HG02623 (cell line): Measurements from ENCODE around the gene AGBL3.

Source experiments
- ATAC-seq: cut with Tn5 transposase; IDR thresholded peaks from one replicate; pipeline ENCODE4 v1.9.1; 2021; ENCODE audit warnings: moderate library complexity; ENCODE audit not compliant: unreplicated experiment

AGBL3 gene

DNA sequence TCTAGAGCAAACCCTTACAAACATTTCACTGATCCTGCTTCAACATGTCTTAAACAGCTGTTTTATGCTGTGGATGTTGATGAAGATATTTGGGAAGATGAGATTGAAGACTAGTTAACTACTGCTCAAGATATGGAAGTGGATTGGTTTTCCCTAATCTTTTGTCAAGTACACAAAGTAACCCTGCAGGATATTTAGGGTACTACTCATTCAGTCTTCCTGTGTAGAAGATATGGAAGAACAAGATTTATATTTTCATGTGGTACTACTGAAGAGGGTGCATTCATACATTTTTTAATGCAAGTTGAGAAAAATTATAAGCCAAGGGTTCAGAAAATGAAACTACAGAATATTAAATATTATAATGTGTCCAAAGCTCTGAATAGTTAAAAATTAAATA is 143.3 kb downstream of the AGBL3 start:
- ATAC-seq: no peak

DNA sequence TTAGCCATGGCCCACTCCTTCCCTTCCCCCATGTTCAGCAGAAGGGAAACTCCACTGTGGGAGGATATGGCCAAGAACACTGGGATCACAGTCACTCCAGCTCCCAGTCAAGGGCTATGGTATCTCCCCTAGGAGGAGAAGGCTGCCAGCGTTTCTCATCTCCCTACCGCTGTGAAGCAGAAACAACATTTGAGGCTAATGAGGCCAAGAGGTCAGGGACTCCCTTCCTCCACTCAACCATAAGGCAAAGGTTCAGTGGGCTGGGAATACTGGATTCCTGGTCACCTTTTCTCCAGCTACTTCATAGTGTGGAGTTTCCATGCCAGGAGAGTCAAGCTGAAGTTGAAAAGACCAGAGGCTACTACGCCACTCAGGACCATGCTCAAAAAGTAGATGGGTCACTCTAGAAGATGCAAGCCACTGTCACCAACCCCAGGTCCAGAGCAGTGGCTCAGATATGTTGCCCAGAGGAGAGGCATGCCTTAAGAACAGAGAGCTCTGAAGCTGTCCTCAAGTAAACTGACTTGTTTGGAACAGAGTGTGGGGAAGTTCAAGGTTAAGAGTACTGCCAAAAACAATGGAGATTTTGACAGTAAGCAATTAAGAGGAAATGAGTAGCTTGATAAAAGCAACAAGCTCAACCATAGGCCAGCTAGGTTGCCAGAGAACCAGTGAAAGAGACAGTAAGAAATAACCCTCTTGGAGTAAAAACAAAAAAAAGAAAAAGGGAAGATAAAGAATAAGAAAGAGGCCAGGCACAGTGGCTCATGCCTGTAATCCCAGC is 157.8 kb downstream of the AGBL3 start:
- ATAC-seq: no peak

DNA sequence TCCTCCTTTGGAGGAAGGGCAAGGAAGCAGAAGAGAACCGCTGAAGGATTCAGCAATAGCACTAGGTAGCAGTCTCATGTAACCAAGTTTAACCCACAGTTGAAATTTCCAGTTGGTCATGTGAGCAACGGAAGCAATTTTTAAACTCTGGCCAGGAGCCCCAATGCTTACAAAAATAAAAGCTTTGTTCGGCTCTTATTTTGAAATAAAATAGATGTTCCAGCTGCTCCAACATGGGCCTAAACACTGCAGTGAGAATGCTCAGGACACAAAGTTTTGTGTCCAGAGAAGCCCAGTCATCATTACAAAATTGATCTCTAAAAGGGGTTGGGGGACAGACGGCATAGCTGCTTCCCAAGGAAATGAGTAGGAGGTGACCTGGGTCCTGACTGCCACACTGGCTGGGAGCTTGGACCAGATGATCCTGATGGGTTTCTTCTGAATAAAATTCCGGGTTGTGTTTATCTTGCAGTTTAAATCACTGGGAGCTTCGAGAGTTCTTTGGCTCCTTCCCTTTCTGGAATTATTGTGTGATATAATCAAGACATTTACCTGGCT is 161.1 kb downstream of the AGBL3 start:
- no peak for ATAC-seq

DNA sequence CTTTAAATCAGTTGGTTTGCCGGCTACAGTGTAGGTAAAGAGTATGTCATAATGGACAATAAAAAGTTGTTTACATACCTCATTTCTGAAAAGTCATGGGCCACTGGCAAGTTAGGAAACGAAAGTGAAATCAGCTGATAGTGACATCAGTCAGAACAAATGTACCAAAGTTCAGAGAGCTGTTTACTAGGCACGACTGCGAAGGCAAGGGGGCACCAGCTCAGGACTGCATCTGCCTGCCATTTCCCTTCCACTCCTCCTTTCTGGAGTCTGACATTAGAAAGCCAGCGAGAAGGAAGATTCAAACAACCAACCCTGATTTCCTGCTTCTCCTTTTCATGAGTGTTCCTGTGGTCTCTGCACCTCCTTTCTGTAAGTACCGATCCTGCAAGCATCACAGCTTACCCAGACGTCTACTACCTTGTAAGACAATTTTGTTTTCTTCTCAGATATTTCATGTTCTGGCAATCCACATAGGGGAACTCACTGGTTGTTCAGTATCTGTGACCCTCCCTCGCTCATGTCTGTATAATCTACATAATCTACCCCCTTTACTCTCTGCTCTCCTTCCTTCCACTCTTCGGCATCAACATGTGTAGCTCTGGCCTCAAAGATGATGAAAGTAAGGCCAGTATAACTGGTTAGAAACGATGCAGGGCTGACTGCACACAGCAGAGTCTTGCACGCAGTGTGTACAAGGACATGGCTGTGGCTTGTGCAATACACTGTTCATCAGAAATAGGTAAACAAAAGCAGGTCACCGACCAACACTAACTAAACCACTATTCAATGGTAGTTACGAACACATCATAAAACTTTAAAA is 161.8 kb downstream of the AGBL3 start, which contains the start of gene TMEM140:
TSS of gene TMEM140 (plus strand) at position 174 of the 823 bp plus-strand sequence. CDS start 16,370 bp downstream, outside the sequence.
- ATAC-seq: peak; percentile 61

DNA sequence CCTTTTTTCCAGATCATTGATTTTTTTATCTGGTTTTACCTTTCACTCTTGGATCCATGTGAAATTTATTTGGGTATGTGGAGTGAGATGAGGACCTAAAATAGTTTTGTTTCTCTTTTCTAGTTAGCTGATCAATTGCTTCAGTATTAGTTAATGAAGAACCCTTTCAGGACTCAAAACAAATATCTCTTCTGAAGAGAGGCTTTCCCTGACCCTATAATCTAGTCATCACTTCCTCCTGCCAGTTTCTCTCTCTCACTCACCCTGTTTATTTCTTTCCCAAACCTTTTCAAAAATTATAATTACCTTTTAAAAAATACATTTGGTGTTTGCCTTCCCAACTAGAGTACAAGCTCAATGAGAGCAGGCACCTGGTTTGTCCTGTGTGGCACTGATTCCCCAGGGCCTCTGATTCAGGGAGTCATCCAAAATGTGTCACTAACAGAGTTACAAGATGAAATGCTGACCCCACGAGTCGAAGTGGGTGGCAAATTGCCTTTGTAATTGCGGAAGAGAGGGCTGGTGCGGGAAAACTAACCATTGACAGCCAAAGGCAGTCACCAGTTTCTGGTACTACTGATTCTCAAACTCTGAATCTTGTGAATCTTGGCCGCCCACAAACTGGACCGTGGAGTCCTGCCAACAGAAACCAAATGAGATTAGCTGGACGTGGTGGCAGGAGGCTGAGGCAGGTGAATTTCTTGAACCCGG is 163.9 kb downstream of the AGBL3 start:
- ATAC-seq: no peak

- no peak for ATAC-seq
These were observed 164.8 kb downstream of the AGBL3 start for GRCh38 chr7:135151132-135151531.

DNA sequence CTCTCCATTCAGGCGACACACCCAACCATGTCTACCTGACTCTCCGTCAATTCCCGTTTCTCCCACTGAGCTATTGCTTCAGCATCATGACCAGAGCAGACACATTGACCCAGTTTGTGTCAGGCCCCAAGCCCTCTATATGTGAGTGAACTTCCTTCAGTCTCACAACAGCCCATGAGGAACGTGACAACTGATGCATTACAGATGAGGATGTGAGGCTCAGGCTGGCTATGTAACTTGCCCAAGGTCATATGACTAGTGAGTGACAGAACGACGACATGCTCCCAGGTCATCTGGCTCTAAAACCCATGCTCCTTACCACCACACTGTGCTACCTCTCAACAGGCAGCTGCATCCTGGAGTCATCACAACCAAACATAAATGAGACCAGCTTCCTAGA is 165.2 kb downstream of the AGBL3 start:
- ATAC-seq: no peak

DNA sequence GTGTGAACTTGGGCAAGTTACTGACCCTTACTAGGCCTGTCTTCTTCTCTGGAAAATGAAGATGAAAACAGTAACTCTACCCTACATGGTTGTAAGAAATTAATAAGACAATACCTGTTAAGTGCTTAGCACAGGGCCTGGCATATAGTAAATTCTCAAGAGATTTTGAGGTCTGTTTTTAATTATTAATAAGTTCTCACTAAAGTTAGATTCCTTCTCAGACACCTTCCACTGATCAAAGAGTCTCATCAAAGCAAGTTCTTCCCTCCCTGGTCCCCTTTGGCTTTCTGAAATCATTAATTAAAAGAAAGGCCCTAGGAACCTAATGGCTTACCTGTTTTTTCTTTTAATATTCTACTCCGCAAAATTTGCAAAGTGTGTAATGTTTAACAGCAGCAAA is 166.1 kb downstream of the AGBL3 start:
- ATAC-seq: no peak

- ATAC-seq: no peak
These were observed 168.4 kb downstream of the AGBL3 start for GRCh38 chr7:135154734-135155133.

DNA sequence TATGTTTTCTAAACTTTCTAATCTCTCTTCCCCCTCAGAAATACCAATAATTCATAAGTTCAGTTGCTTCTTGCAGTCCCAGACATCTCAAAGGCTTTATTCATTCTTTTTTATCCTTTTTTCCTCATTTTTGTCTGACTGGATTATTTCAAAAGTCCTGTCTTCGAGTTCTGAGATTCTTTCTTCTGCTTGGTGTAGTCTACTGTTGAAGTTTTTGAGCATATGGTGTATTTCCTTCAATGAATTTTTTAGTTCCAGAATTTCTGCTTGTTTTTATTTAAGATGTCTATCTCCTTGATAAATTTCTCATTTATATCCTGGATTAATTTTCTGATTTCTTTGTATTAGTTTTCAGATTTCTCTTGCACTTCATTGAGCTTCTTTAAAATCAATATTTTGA is 170.0 kb downstream of the AGBL3 start:
- no peak for ATAC-seq

GRCh38 chr7:135158141-135158655 is 171.9 kb downstream of the AGBL3 start:
- no peak for ATAC-seq

GRCh38 chr7:135158874-135159273 is 172.6 kb downstream of the AGBL3 start:
- ATAC-seq: no peak

DNA sequence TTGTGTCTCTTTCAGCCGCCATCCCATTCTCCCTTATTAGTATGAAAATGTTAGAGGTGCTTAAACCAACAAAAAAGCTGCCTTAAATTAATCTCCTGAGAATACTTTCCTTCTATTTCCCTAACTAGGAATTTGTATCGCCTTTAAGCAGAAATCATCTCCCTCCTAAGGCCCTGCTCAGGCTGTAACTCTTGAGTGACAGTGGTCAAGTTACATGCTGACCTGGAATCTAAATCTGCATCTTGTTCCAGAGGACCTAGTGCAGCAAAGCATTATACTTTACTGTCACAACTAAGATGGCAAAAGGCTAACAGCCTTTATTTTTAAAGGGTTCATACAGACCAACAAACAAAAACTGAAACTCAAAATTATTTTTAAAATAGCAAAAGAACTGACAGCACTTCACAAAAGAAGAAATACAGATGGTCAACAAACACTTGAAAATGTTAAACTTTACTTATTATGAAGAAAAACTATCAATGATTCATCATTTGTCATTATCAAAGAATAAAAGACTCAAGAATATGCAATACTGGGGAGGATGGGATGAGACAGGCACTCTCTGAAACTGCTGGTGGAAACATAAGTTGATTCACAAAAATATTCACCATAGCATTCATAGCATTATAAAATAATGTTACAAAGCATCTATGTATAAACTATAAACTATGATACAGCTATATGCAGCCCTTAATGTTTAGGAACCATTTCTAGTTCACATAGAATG is 173.2 kb downstream of the AGBL3 start:
- no peak for ATAC-seq

DNA sequence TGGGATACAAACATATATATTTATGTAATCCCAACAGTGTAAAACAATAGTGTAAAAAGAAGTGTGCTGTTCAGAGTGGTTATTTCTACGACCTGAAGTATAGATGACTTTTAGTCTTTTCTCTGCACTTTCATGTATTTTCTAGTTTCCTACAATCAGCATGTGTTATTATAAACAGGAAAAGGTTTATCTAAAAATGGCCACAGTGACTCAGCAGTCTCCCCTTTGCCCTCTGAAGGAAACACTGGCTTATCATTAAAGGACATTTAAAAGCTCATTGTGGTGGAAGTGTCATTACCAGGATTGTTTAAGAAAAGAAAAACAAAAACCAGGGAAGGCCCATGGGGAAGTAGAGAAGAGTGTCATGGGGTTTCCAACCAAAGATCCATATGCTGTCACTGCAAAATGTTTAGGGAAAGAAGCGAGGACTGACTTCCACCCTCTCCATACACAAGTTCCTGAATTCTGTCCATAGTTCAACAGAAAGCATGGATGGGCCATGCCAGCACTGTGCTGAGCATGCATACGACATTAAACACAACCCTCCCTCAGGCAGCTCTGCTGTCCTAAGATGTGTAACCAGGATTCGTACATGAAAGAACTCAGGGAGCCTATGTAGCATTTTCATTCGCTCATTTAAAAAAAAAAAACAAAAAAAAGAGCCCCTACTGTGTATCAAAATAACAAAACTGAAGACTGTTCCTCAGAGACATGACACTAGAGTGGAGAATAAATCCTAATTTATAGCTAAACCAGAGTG is 174.0 kb downstream of the AGBL3 start:
- ATAC-seq: peak; percentile 45

DNA sequence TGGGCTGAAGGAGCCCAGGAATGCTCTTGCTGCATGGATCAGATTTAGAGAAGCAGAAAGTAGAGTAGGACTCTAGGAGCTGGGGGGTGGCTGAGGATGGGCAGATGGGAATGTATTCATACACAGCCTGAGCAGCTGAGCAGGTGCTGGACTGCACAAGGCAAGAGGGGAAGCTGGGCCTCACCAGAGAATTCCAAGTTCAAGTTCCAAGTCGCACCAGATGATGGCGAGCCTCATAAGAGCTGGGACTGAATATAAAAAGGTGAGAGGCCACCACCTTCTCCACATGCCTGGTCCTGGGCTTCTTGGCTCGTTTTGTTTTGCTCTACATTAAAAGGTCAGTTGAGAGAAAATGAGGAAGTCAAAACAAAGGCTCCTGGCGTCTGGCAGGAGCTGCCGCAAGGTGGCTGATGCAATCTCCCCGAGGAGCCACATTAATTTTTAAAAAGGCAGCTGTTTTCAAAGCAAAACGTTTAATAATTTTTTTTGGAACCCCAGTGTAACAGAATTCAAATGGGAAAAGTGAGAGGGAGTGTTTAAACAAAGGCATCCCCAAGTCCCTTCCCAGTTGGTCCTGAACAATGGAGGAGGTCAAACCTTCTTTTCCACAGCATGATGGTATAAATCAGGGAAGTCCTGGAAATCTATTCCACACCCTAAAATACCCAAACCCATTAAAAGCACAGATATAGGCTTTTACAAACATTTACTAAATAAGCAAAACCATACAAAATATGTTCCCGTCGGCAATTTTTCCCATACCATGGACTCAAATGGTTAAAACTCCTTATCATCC is 174.7 kb downstream of the AGBL3 start:
- no peak for ATAC-seq

GRCh38 chr7:135161669-135162068 is 175.4 kb downstream of the AGBL3 start:
- no peak for ATAC-seq

- no peak for ATAC-seq
These were observed 176.2 kb downstream of the AGBL3 start for GRCh38 chr7:135162382-135163001.

DNA sequence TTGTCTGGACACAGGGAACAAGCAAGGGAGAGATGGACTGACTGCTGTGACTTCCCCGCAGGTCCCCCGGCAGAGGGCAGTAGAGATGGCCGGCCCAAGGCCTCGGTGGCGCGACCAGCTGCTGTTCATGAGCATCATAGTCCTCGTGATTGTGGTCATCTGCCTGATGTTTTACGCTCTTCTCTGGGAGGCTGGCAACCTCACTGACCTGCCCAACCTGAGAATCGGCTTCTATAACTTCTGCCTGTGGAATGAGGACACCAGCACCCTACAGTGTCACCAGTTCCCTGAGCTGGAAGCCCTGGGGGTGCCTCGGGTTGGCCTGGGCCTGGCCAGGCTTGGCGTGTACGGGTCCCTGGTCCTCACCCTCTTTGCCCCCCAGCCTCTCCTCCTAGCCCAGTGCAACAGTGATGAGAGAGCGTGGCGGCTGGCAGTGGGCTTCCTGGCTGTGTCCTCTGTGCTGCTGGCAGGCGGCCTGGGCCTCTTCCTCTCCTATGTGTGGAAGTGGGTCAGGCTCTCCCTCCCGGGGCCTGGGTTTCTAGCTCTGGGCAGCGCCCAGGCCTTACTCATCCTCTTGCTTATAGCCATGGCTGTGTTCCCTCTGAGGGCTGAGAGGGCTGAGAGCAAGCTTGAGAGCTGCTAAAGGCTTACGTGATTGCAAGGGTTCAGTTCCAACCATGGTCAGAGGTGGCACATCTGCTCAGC is 178.2 kb downstream of the AGBL3 start:
- no peak for ATAC-seq
